DMS114 treated with DMSO at 0.1 percent for 48 hours (cell line): Measurements from ENCODE around the gene CCDC85B.

Experiments used
- DNase-seq: peaks from one replicate; lab custom pipeline; 2025; ENCODE audit not compliant: unreplicated experiment; lab: John Stamatoyannopoulos, UW

CCDC85B gene

DNA sequence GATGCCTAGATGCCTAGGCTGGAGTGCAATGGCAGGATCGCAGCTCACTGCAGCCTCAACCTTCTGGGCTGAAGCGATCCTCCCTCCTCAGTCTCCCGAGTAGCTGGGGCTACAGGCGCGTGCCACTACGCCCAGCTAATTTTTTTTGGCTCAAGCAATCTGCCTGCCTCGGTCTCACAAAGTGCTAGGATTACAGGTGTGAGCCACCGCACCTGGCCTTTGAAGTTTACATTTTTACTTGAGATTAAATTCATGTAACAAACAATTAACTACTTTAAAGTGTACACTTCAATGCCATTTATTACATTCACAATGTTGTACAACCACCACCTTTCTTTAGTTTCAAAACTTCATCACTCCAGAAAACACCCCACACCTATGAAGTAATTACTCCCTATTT is 13.2 kb downstream of the CCDC85B start:
- no peak for DNase-seq

DNA sequence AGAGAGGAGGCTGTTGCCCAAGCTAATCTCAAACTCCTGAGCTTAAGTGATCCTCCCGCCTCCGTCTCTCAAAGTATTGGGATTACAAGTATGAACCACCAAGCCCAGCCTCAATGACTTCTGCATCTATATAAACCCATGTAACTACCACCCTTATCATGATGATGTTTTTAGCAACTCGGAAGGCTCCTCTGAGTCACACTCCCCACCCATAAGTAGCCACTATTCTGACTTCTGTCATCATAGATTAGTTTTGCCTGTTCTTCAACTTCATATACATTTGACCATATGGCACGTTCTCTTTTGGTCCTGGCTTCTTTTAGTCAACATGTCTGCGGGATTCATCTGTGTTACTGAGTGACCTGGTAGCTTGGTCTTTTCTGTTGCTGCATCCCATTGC is 16.1 kb downstream of the CCDC85B start:
- no peak for DNase-seq

DNA sequence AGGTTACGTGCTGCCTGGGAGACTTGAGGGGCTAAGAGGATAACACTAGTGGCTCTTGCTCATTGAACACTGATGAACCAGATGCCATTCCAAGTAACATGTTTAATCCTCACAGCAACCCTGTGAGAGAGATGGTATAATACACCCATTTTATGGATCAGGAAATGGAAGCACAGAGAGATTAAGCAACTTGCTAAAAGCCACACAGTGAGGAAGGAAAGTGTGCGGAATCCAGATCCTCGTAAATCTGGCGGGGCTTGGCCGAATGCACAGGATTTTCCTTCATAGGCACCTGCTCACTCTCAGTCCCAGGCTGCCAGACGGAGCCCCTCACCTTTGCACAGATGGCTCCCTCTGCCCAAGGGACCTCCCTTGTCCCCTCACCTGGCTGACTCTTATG is 17.4 kb downstream of the CCDC85B start:
- DNase-seq, result no peak

DNA sequence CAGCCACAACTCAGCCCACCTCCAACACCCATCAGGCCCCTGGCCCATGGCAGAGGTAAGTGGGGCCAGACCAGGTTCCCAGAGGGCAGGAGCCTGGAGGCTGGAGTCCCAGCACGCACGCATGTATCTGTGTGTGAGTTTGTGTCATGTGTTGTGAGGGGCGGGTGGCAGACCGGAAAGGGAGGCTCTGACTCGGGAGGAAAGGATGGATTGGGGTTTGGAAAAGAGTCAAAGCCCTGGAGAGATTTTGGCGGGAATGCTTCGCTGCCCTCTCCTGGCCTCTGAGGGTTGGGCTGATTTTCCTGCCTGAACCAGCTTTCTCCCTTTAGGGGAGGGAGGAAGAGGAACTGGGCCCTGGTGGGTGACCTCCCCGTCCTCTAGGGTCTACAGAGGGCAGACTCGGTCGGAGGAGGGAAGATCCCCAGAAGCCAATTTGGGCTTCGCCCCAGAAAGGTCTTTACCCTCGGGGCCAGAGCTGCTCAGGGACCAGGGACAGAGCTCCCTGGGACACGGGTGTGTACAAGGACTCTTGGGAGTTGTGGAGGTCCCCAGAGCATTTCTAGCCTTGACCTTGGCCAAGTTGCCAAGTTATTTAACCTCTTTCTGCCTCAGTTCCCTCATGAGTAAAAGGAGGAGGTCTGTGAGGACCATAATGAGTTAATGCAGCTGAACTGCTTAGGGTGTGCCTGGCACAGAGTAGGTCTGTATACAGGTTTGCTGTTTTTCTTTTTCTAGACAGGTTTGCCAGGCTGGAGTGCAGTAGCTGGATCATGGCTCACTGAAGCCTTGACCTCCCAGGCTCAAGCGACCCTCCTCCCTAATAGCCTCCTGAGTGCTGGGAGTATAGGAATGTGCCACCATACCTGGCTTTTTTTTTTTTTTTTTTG is 21.5 kb downstream of the CCDC85B start:
- peak; percentile 24 for DNase-seq

DNA sequence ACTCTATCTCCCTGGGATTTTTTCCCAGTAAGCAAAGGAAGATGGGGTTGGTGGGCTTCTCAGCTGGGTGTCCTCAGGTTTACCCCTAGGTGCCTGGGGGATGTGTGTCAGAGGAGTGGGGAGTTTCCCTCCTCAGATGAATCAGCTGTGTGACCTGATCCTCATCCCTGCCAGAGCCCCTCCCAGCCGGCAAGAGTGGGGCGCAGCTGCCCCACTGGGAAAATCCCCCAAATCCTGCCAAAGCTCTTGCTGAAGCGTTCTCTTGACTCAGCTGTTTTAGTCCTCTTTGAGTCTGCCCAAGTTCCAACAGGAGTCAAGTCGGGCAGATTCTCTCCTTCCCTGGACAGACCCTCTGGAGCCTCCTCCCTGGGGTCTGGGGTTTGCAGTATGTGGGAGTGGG is 22.4 kb downstream of the CCDC85B start:
- DNase-seq, result no peak

DNA sequence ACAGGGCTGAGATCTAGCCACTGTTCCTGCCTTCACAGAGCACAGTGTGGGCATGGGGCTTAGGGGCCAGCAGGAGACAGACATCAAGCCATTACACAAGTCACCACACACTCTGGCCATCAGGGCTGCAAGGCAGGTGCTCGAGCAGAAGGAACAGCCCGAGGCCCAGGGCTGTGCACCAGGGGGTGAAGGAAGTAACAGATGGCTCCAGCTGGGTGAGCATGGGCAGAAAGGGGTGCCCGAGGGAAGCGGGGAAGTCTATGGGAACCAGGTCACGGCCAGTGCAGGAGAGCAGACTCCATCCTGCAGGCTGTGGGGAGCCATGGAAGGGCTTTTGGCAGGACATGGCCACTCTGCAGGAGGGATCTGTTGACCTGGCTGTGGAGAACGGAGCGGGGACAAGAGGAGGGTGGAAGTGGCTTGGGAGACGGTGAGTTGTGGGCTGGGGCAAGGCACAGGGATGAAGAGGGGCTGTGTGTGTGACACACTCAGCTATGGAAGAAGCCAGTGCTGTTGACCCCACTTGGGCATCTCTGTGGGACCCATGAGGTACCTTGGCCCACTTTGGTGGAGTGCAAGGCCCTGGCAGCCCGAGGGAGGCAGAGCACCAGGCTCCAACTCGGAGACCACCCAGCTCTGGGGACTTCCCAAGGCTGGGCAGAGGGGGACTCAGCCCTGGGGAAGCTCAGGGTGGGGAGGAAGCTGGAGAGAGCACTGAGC is 24.8 kb downstream of the CCDC85B start:
- DNase-seq, result no peak

DNA sequence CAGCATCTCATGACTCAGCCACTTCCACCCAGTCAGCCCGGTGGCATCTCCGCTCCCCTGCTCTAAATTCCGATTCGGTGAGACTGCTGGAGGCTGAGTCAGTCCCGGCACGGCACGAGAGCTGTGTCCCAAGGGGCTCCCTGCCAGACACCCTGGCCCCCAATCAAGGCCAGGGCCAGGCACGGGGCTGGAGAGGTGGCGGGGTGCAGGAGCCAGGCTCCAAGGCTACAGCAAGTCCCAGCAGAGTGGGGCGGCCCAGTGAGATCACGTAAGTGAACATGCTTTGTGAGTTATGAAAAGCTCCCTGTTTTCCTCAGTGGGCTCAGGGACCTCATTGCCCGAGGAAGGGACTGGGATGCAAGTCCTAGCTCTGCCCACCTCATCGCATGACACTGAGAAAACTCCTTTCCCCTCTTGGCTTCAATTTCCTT is 25.4 kb downstream of the CCDC85B start:
- DNase-seq, result no peak

DNA sequence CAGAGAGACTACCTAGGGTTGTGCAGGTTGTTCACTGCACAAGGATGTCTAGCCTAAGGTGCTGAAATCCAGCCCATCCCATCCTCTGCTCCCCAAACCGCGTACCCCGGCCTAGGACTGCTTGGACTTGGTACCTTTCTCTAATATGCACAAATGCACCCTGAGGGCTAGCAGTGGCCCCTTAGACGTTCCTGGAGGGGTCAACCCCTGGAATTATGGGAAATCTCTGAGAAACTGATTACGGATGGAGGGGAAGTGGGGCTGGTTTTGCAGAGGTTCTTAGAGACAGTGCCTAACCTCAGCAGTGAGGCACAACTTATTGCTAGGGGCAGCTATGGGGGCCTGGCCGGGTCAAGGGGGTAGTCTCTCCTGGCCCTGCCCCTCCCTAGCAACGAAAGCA is 25.9 kb downstream of the CCDC85B start:
- no peak for DNase-seq

DNA sequence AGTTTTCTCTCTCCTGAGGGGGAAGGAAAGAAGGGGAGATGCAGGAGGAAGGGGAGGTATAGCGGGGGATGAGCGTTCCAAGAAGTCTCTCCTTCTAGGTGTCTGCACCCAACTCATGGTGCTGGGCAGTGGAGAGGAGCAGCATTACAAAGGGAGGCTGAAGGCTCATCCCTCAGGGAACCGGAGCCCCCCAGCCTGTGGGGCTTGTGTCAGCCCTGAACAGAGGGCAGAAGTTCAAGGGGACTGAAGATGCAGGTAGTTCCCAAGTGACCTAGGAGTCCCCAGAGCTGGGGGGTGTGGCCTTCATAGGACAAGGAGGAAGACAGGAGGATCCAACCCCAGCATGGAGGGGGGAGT is 26.6 kb downstream of the CCDC85B start:
- DNase-seq, result no peak

DNA sequence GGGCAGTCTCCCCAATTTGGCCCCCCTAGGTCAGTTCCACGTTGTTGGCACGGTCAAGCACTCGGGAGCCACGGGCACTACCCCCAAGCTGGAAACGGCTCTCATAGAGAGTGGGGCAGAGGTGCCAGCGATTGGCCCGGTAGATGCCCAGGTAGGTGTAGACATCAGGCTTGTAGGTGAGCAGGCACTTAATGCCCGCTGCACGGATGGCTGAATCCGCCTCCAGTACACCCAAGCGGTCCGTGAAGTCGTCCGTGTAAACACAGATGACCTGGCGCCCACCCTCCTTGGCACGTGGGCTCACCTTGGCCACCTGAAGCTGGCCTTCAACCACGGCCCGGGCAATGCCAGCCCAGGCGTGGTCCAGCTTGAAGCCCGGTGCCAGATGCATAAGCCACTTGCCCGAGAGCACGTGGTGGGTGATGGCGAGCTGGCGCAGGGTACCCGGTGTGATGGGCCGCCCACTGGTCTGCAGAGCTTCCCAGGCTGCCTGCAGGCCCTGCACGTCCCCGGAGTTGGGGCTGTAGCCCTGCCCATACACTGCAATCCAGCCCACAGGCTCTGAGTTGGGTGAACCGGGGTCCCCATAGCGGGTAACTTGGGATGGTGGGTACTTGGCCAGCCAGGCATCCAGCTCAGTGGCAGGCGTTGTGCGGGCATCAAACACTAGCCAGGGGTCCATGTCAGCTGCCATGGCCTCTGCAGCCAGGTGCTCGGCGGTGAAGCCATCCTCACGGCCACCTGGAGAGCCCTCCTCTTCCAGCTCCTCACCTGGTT is 27.1 kb downstream of the CCDC85B start:
- no peak for DNase-seq

DNA sequence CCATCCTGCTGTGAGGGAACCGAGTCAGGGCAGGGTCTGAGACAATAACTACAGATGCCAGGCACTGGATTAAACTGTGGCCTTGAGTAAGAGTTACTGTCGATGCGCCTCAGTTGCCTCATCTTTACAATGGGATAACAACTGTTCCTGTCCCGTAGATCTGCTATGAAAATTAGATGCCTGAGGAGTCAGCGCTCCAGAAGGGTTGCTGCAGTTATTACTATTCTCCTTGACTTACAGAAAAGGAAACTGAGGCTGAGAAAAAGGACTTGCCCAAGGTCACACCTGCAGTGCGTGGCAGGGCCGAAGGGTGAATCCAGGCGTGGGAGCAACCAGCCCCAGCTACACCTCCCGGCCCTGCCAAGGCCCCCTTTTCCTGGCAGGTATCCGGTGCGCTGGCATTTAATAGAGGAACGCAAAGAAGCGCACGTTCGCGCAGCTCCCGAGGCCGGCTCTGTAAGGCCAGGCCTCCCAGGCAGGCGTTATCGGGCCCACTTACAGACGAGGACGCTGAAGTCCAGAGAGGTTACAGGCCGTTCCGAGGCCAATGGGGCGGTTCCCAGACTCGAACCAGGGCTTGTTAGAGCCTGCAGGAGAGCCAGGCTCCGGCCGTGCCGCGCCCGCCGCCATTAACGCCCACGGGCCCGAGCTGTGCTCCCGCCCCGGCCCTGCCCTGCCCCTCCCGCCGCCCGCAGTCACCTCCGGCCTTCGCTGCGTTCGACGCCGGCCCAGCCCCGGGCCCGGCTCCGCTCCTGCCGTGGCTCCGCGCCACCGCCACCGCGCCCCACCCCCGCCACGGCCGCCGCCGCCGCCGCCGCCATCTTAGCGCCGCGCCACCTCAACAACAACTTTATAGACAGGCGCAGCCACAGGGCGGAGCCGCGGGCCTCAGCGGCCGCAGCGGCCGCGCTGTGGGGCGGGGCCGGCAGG is 28.0 kb downstream of the CCDC85B start, which contains the start of gene C11orf68:
Gene C11orf68, minus strand, starts transcription at position 852 of the 930 bp plus-strand sequence. Its CDS starts 31 bp downstream, at position 821.
- no peak for DNase-seq

DNA sequence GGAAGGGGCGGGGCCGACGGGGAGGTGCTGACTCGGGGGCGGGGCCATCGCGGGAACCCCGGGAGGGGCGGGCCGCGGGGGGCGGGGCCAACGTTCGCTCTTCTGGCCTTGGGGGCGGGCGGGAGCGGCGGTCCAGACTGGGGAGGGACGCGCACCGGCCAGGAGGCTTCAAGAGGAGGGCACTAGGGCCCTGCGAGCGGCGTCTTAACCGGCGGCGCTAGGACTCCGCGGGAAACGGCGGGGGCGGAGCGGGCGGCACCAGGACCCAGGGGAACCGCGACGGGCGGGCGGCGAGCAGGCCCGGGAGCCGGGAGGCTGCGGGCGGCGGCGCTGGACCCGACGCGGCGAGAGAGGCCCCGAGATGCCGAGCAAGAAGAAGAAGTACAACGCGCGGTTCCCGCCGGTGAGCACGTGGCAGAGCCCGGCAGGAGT is 28.7 kb downstream of the CCDC85B start, which contains the start of gene DRAP1:
Gene DRAP1, plus strand, starts transcription at position 286 of the 432 bp plus-strand sequence. Its CDS starts 76 bp downstream, at position 362.
- DNase-seq, result peak; percentile 94

DNA sequence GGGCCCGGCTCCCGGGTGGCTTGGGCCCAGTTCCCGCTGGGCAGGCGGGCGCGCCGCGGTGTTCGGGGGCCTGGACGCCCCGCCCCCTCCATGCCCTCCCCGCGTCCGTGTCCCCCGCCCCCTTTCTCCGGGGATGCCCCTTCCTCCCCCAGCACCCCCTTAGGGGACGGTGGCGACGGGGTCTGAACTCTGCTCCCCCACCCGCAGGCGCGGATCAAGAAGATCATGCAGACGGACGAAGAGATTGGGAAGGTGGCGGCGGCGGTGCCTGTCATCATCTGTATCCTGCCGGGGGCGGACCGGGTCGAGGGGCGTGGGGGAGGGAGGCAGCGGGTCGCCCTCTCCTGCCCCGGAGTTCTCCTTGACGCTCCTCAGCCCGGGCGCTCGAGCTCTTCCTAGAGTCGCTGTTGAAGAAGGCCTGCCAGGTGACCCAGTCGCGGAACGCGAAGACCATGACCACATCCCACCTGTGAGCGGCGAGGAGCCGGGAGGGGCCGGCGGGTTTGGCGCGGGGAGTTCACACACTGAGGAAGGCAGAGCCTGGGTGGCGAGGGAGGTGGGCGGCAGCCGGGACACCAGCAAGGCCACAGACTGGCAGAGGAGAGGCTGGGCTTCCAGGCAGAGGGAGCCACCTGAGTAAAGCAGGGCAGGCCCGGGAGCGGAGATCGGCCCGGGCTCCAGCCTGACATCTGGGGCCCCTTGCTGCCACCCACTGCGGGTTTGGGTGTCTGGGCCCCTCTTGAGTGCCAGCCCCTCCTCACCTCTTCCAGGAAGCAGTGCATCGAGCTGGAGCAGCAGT is 29.3 kb downstream of the CCDC85B start:
- no peak for DNase-seq

DNA sequence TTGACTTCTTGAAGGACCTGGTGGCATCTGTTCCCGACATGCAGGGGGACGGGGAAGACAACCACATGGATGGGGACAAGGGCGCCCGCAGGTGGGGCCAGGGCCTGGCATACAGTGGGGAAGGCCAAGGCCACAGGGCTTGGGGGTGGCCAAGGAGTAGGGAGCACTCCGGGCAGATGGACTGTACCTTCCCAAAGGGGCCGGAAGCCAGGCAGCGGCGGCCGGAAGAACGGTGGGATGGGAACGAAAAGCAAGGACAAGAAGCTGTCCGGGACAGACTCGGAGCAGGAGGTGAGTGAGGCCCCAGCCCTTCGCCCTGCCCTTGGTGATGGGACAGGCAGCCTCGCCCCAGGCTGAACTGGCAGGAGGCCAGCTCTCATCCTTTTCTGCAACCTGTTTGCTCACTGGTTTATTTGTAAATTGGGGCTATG is 29.9 kb downstream of the CCDC85B start:
- DNase-seq, result no peak

DNA sequence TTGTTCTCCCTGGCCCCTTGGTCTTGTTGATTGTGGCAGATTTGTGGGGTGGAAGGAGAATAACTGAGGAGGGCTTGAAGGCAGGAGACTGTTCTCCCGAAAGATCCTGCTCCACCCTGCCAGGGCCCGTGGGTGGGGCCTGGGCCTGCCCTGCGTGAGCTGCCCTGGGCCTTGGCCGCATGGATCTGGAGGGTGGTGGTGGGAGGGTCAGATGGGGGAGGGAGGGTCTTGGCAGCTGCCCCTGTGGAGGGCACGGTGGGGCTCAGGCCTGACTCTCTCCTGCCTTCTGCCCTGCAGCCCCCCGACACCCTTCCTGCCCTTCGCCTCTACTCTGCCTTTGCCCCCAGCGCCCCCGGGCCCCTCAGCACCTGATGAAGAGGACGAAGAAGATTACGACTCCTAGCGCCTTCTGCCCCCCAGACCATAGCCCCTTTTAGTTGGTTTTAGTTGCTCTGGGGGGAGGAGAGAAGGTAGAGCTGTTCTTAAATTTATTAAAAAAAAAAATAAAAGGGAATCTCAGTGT is 30.6 kb downstream of the CCDC85B start:
- no peak for DNase-seq

DNA sequence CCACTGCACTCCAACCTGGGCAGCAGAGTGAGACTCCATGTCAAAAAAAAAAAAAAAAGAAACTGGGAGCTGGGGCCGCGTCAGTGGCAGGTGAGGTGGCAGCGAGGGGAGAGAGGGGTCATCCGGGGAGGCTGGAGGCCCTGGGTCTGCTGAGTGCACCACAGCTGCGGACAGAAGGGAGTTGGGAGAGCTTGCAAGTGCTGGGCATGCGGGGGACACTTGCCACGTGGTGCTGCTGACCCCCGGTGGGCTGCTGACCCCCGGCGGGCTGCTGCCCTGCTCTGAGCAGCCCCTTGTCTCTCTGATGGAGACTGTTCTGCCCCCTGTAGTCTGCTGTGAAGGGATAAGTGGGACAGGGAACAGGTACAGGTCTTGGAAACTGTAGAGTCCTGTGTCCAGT is 31.4 kb downstream of the CCDC85B start:
- DNase-seq, result no peak

DNA sequence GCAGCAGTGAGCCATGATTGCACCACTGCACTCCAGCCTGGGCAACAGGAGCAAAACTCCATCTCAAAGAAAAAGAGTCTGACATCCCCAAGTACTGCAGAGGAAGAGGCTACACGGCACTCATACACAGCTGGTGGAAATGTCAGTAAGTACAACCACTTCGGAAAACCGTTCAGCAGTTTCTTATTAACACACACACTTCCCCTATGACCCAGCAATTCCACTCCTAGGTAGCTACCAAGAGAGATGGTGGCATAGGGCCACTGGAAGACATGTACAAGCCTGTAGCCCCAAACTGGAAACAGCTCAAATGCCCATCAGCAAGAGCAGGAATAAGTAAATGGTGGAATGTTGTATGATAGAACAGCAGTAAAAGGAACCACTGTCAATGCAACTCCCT is 32.1 kb downstream of the CCDC85B start:
- DNase-seq, result no peak

DNA sequence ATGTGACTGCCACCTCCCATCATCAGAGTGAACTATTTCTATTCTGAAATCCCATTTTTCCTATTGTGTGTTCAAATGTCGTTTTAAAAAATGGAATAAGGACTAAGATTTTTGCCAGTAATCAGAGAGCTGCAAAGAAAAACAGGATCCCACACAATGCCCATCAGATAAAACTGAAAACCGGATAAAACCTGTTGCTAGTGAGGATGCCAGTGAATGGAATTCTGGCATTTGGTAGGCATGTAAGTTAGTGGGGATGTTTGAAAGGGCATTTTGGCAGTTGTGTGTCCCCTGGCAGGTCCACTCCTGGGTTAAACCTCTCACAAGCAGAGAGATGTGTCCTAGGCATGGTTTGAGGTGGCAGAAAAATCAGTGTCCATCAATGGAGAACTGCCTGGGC is 34.9 kb downstream of the CCDC85B start:
- DNase-seq, result no peak

DNA sequence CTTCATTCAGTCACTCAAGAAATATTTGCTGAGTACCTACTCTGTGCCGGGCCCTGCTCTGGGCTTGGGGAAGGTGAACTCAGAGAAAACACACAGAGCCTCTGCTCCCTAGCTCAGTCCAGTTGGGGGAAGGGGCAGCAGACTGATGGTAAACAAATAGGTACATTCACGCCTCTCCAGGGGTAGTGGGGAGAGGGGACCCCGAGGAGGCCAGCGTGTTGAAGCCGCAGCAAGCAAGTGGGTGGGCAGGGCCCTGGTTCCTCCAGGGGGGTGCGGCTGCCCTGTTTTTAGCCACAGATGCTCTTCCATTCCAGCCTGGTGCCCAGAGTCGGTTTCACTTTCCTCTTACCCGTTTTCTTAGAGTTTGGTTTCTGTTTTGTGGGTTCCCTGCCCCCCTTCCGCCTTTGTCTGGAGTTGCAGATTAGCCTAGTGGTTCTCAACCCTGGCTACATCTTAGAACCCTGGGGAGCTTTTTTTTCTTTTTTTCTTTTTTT is 37.5 kb downstream of the CCDC85B start:
- DNase-seq, result no peak
